ENCODE data around the gene KCNQ2.

Gene KCNQ2

GRCh38 chr20:63422653-63423052 is 49.8 kb downstream of the KCNQ2 start:
- Histone ChIP-seq H3K27ac (no peak overlapping the region), H3K27me3 (peaks cover 0 to 60% of the 10 kb centered on the region in 2 donors), H3K36me3 (no peaks in the 10 kb centered on the region), H3K4me1 (no peaks in the 10 kb centered on the region), H3K4me3 (no peak overlapping the region), H3K9me3 (peaks cover 0 to 4% (median 0%) of the 10 kb centered on the region in 3 donors)
- no peak for DNase-seq
- no peak for TF ChIP-seq CTCF (IDR thresholded peaks at IDR 0.05)
- intact Hi-C loops (cut with DNase I; ENCODE audit: low total_unique reads), result no loop called here

DNA sequence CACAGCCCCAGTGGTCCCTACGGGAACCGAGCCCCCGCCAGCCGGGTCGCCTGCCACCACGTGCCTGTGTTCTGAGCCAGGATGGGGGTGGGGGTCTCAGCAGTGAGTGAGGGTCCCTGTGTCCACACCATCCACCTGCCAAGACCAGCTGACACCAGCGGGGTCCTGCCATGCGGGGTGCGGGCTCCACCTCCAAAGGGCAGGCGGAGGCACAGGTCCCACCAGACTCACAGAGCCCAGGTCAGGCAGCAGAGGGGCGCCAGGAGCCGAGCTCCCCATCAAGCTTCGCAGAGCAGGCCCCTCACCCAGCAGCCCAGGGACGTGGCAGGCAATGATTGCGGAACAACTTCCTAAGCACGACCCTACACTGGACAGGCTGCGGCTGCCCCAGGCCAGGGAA is 50.5 kb downstream of the KCNQ2 start:
- Histone ChIP-seq H3K4me3 (no peak overlapping the region), H3K9me3 (peaks cover 0 to 4% (median 0%) of the 10 kb centered on the region in 3 donors), H3K4me1 (no peaks in the 10 kb centered on the region), H3K27ac (no peak overlapping the region), H3K27me3 (peaks cover 0 to 67% of the 10 kb centered on the region in 2 donors), H3K36me3 (no peaks in the 10 kb centered on the region)
- intact Hi-C loops (cut with DNase I; ENCODE audit: low total_unique reads), result no loop called here
- TF ChIP-seq CTCF (IDR thresholded peaks at IDR 0.05), result no peak
- no peak for DNase-seq

- Histone ChIP-seq H3K9me3 (peaks cover 0 to 4% (median 0%) of the 10 kb centered on the region in 3 donors), H3K36me3 (no peaks in the 10 kb centered on the region), H3K4me1 (no peaks in the 10 kb centered on the region), H3K27me3 (peaks cover 0 to 72% of the 10 kb centered on the region in 2 donors), H3K27ac (no peak overlapping the region), H3K4me3 (no peak overlapping the region)
- intact Hi-C loops (cut with DNase I; ENCODE audit: low total_unique reads), result no loop called here
- TF ChIP-seq CTCF (IDR thresholded peaks at IDR 0.05), result no peak
- no peak for DNase-seq
Observed at GRCh38 chr20:63421094-63421692, 51.3 kb downstream of the KCNQ2 start.

- Histone ChIP-seq H3K36me3 (no peaks in the 10 kb centered on the region), H3K9me3 (peaks cover 0 to 4% (median 0%) of the 10 kb centered on the region in 3 donors), H3K27ac (no peak overlapping the region), H3K4me3 (no peak overlapping the region), H3K27me3 (peaks cover 0 to 78% of the 10 kb centered on the region in 2 donors), H3K4me1 (no peaks in the 10 kb centered on the region)
- no peak for DNase-seq
- intact Hi-C loops (cut with DNase I; ENCODE audit: low total_unique reads), result no loop called here
- no peak for TF ChIP-seq CTCF (IDR thresholded peaks at IDR 0.05)
Observed at GRCh38 chr20:63420359-63421093, 51.9 kb downstream of the KCNQ2 start.

GRCh38 chr20:63419299-63419698 is 53.2 kb downstream of the KCNQ2 start:
- peaks cover 0 to 88% of the 10 kb centered on the region in 2 donors for H3K27me3 ChIP-seq
- H3K4me1 ChIP-seq, result no peaks in the 10 kb centered on the region
- H3K4me3 ChIP-seq, result no peak overlapping the region
- no peak overlapping the region for H3K27ac ChIP-seq
- TF ChIP-seq CTCF (IDR thresholded peaks at IDR 0.05), result no peak
- no peaks in the 10 kb centered on the region for H3K9me3 ChIP-seq
- intact Hi-C loops (cut with DNase I; ENCODE audit: low total_unique reads), result no loop called here
- DNase-seq, result no peak
- no peaks in the 10 kb centered on the region for H3K36me3 ChIP-seq
